ENCODE measurements around the gene TPSD1.

DNA sequence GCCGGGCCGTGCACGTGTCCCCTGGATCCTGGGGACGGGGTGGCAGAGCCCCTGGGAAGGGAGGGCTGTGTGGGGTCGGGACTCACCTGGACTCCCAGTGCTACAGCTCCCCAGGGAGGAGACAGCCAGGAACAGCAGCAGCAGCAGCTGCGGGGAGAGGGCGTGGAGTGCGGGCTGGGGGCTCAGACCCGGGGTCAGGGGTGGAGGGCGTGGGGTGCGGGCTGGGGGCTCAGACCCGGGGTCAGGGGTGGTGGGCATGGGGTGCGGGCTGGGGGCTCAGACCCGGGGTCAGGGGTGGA lies 20.7 kb downstream of the TPSD1 start:
- no peak for TF ChIP-seq EHF (CRISPR knock-in tag; IDR thresholded peaks at IDR 0.05)
- TF ChIP-seq, protein P1, sequence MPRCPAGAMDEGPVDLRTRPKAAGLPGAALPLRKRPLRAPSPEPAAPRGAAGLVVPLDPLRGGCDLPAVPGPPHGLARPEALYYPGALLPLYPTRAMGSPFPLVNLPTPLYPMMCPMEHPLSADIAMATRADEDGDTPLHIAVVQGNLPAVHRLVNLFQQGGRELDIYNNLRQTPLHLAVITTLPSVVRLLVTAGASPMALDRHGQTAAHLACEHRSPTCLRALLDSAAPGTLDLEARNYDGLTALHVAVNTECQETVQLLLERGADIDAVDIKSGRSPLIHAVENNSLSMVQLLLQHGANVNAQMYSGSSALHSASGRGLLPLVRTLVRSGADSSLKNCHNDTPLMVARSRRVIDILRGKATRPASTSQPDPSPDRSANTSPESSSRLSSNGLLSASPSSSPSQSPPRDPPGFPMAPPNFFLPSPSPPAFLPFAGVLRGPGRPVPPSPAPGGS (IDR thresholded peaks at IDR 0.05): no peak
- TF ChIP-seq NR3C1 (IDR thresholded peaks at IDR 0.05): no peak
- TF ChIP-seq ZFP36 (IDR thresholded peaks at IDR 0.05; ENCODE audit: borderline replicate concordance, partially characterized antibody): no peak
- TF ChIP-seq SMC3 (IDR thresholded peaks at IDR 0.05): no peak
- TF ChIP-seq, protein P2, sequence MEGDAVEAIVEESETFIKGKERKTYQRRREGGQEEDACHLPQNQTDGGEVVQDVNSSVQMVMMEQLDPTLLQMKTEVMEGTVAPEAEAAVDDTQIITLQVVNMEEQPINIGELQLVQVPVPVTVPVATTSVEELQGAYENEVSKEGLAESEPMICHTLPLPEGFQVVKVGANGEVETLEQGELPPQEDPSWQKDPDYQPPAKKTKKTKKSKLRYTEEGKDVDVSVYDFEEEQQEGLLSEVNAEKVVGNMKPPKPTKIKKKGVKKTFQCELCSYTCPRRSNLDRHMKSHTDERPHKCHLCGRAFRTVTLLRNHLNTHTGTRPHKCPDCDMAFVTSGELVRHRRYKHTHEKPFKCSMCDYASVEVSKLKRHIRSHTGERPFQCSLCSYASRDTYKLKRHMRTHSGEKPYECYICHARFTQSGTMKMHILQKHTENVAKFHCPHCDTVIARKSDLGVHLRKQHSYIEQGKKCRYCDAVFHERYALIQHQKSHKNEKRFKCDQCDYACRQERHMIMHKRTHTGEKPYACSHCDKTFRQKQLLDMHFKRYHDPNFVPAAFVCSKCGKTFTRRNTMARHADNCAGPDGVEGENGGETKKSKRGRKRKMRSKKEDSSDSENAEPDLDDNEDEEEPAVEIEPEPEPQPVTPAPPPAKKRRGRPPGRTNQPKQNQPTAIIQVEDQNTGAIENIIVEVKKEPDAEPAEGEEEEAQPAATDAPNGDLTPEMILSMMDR (IDR thresholded peaks at IDR 0.05): no peak
- TF ChIP-seq CBX2 (IDR thresholded peaks at IDR 0.05; ENCODE audit: borderline replicate concordance, low read depth): no peak

All from A549 (cell line).